ENCODE measurements around the gene ZNF678.
"Not testable (repeated sequence)": the region's sequence is repeated elsewhere in the genome, so short reads cannot be mapped to it uniquely, and the experiment has no call there.

Gene ZNF678

DNA sequence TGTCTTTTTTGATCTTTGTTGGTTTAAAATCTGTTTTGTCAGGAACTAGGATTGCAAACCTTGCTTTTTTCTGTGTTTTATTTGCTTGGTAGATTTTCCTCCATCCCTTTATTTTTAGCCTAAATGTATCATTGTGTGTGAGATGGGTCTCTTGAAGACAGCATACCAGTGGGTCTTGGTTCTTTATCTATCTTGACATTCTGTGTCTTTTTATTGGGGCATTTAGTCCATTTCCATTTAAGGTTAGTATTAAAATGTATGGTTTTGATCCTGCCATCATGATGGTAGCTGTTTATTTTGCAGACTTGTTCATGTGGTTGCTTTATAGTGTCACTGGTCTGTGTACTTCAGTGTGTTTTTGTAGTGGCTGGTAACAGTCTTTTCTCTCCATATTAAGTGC is 14.1 kb downstream of the ZNF678 start:
- no peak overlapping the region for H3K9ac ChIP-seq (ENCODE audit: low read depth, low read length)
- H3K4me3 ChIP-seq (ENCODE audit: low read length): no peak overlapping the region
- H3K36me3 ChIP-seq (ENCODE audit: insufficient read depth, low read length): no peaks in the 10 kb centered on the region
- H3K4me1 ChIP-seq (ENCODE audit: control insufficient read depth, insufficient read depth, low read length): no peaks in the 10 kb centered on the region
- no peaks in the 10 kb centered on the region for H3K27me3 ChIP-seq (ENCODE audit: control insufficient read depth, insufficient read depth, low read length)
- no peaks in the 10 kb centered on the region for H3K9me3 ChIP-seq (replicated peaks; ENCODE audit: low read length)
- no peak overlapping the region for H3K4me2 ChIP-seq (ENCODE audit: low read length)

DNA sequence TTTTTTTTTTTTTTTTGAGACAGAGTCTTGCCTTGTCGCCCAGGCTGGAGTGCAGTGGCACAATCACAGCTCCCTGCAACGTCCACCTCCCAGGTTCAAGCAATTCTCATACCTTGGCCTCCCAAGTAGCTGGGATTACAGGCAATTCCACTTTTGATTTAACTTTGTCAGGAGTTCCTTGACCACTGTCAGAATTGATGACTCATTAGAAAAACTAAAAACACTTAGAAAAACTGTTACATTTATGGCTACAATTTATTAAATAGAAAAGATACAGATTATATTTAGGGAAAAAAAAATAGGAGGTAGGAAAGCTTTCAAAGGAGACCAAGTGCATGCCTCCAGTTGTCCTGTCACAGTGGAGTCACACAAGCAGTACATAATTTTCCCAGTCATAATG is 20.0 kb downstream of the ZNF678 start:
- no peak overlapping the region for H3K4me2 ChIP-seq (ENCODE audit: low read length)
- H3K27me3 ChIP-seq (ENCODE audit: control insufficient read depth, insufficient read depth, low read length): no peaks in the 10 kb centered on the region
- no peaks in the 10 kb centered on the region for H3K4me1 ChIP-seq (ENCODE audit: control insufficient read depth, insufficient read depth, low read length)
- no peaks in the 10 kb centered on the region for H3K9me3 ChIP-seq (replicated peaks; ENCODE audit: low read length)
- no peak overlapping the region for H3K9ac ChIP-seq (ENCODE audit: low read depth, low read length)
- H3K36me3 ChIP-seq (ENCODE audit: insufficient read depth, low read length): peaks cover 5% of the 10 kb centered on the region
- H3K4me3 ChIP-seq (ENCODE audit: low read length): no peak overlapping the region

DNA sequence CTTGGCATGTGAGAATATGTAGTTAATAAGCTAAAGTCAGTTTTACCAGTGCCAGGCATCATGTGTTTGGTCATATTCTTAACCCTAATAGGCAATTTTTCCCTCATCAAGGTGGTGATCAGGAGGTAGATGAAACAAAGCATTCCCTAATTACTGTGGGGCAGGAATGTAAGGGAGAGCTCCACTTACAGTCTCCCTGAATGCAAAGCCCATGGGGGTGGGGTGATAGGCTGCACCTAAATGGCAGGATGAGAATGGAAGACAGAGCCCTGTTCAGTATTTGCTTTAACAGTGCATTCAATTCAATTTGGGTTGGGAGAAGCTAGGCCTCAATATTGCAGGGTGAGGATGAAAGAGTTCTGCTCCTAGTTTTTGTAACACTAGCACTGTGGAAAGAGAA is 23.4 kb downstream of the ZNF678 start:
- Histone ChIP-seq H3K4me1 (ENCODE audit: control insufficient read depth, insufficient read depth, low read length) (no peaks in the 10 kb centered on the region), H3K36me3 (ENCODE audit: insufficient read depth, low read length) (peaks cover 5% of the 10 kb centered on the region), H3K9me3 (replicated peaks; ENCODE audit: low read length) (no peaks in the 10 kb centered on the region), H3K9ac (ENCODE audit: low read depth, low read length) (no peak overlapping the region), H3K27me3 (ENCODE audit: control insufficient read depth, insufficient read depth, low read length) (no peaks in the 10 kb centered on the region), H3K4me3 (ENCODE audit: low read length) (no peak overlapping the region), H3K4me2 (ENCODE audit: low read length) (no peak overlapping the region)

DNA sequence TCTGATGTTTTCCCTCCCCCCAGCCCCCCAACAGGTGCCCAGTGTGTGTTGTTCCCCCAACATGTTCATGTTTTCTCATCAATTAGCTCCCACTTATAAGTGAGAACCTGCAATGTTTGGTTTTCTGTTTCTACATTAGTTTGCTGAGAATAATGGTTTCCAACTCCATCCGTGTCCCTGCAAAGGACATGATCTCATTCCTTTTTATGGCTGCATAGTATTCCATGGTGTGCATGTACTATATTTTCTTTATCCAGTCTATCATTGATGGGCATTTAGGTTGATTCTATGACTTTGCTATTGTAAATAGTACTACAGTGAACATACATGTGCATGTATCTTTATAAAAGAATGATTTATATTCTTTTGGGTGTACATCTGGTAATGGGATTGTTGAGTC is 24.6 kb downstream of the ZNF678 start:
- H3K9ac ChIP-seq (ENCODE audit: low read depth, low read length): no peak overlapping the region
- H3K9me3 ChIP-seq (replicated peaks; ENCODE audit: low read length): no peaks in the 10 kb centered on the region
- H3K4me3 ChIP-seq (ENCODE audit: low read length): no peak overlapping the region
- no peak overlapping the region for H3K4me2 ChIP-seq (ENCODE audit: low read length)
- no peaks in the 10 kb centered on the region for H3K4me1 ChIP-seq (ENCODE audit: control insufficient read depth, insufficient read depth, low read length)
- H3K27me3 ChIP-seq (ENCODE audit: control insufficient read depth, insufficient read depth, low read length): no peaks in the 10 kb centered on the region
- peaks cover 5% of the 10 kb centered on the region for H3K36me3 ChIP-seq (ENCODE audit: insufficient read depth, low read length)

DNA sequence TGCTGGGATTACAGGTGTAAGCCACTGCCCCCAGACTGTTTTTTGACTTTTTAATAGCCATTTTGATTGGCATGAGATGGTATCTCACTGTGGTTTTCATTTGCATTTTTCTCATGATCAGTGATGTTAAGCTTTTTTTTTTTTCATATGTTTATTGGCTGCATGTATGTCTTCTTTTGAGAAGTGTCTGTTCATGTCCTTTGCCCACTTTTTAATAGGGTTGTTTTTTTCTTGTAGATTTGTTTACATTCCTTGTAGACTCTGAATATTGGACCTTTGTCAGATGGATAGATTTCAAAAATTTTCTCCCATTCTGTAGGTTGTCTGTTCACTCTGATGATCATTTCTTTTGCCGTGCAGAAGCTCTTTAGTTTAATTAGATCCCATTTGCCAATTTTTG is 25.4 kb downstream of the ZNF678 start:
- not testable (repeated sequence) for H3K36me3 ChIP-seq (ENCODE audit: insufficient read depth, low read length); H3K4me1 ChIP-seq (ENCODE audit: control insufficient read depth, insufficient read depth, low read length); H3K4me2 ChIP-seq (ENCODE audit: low read length); H3K27me3 ChIP-seq (ENCODE audit: control insufficient read depth, insufficient read depth, low read length); H3K9ac ChIP-seq (ENCODE audit: low read depth, low read length); H3K9me3 ChIP-seq (replicated peaks; ENCODE audit: low read length); H3K4me3 ChIP-seq (ENCODE audit: low read length)

DNA sequence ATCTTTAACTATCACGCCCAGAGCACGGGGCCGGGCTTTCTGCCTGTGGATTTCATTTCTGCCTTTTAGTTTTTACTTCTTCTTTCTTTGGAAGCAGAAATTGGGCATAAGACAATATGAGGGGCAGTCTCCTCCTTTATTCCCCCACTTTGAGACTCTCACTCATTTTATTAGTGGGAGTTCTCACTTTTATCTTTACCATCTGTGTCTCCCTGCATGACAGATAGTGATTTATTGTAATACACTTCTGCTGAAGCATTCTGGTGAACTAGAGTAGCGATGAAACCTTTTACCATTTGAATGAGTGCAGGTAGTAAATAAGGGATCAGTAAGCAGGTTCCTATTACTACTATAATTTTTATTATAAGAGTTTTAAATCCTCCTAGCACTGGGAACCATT is 26.4 kb downstream of the ZNF678 start:
- H3K9ac ChIP-seq (ENCODE audit: low read depth, low read length); H3K4me1 ChIP-seq (ENCODE audit: control insufficient read depth, insufficient read depth, low read length); H3K9me3 ChIP-seq (replicated peaks; ENCODE audit: low read length); H3K4me3 ChIP-seq (ENCODE audit: low read length); H3K27me3 ChIP-seq (ENCODE audit: control insufficient read depth, insufficient read depth, low read length); H3K36me3 ChIP-seq (ENCODE audit: insufficient read depth, low read length); H3K4me2 ChIP-seq (ENCODE audit: low read length): not testable (repeated sequence)

DNA sequence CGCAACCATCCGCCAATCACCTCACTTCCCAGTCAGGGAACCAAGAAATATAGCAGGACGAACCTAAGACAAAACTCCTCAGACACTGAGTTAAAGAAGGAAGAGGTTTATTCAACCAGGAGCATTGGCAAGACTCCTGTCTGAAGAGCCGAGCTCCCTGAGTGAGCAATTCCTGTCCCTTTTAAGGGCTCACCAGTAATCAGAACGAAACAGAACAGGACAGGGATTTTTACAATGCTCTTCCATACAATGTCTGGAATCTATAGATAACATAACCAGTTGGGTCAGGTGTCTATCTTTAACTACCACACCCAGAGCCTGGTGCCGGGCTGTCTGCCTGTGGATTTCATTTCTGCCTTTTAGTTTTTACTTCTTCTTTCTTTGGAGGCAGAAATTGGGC is 32.9 kb downstream of the ZNF678 start:
- not testable (repeated sequence) for H3K9me3 ChIP-seq (replicated peaks; ENCODE audit: low read length); H3K4me3 ChIP-seq (ENCODE audit: low read length); H3K4me2 ChIP-seq (ENCODE audit: low read length); H3K4me1 ChIP-seq (ENCODE audit: control insufficient read depth, insufficient read depth, low read length); H3K27me3 ChIP-seq (ENCODE audit: control insufficient read depth, insufficient read depth, low read length); H3K9ac ChIP-seq (ENCODE audit: low read depth, low read length); H3K36me3 ChIP-seq (ENCODE audit: insufficient read depth, low read length)

DNA sequence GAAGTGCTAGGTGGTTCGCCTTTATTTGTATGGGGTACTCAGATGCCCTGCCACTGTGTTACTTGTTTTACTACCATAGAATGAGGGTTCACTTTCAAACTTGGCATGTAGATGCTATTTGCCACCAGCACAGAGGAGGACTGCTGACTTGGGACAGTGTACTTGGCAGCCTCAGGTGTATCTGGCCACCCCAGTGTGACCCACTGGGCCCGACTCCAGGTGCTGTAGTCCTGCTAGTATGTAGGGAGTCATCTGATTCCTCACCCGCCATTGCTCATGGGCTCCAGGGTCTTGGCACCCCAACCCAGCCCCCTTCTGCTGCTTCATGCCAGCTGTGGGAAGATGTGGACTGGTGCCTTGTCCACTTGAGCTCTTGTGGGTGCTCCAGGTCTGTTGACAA is 40.0 kb downstream of the ZNF678 start:
- Histone ChIP-seq H3K4me2 (ENCODE audit: low read length) (no peak overlapping the region), H3K4me1 (ENCODE audit: control insufficient read depth, insufficient read depth, low read length) (no peaks in the 10 kb centered on the region), H3K4me3 (ENCODE audit: low read length) (no peak overlapping the region), H3K9me3 (replicated peaks; ENCODE audit: low read length) (peaks cover 4% of the 10 kb centered on the region), H3K9ac (ENCODE audit: low read depth, low read length) (no peak overlapping the region), H3K27me3 (ENCODE audit: control insufficient read depth, insufficient read depth, low read length) (no peaks in the 10 kb centered on the region), H3K36me3 (ENCODE audit: insufficient read depth, low read length) (peaks cover 2% of the 10 kb centered on the region)

DNA sequence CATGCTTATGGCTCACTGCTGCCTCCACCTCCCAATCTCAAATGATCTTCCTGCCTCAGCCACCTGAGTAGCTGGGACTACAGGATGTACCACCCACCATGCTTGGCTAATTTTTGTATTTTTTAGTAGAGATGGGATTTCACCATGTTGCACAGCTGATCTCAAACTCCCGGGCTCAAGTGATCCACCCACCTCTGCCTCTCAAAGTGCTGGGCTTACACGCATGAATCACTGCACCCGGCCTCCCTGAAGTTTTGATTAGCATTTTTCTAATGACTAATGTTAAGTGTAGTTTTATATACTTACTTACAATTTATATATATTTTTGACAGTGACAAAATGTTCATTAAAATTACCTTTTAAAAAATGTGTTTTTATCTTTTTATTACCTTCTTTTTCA is 41.1 kb downstream of the ZNF678 start:
- no peak overlapping the region for H3K4me2 ChIP-seq (ENCODE audit: low read length)
- H3K4me3 ChIP-seq (ENCODE audit: low read length): no peak overlapping the region
- H3K36me3 ChIP-seq (ENCODE audit: insufficient read depth, low read length): peaks cover 2% of the 10 kb centered on the region
- peaks cover 4% of the 10 kb centered on the region for H3K9me3 ChIP-seq (replicated peaks; ENCODE audit: low read length)
- no peak overlapping the region for H3K9ac ChIP-seq (ENCODE audit: low read depth, low read length)
- no peaks in the 10 kb centered on the region for H3K4me1 ChIP-seq (ENCODE audit: control insufficient read depth, insufficient read depth, low read length)
- H3K27me3 ChIP-seq (ENCODE audit: control insufficient read depth, insufficient read depth, low read length): no peaks in the 10 kb centered on the region

DNA sequence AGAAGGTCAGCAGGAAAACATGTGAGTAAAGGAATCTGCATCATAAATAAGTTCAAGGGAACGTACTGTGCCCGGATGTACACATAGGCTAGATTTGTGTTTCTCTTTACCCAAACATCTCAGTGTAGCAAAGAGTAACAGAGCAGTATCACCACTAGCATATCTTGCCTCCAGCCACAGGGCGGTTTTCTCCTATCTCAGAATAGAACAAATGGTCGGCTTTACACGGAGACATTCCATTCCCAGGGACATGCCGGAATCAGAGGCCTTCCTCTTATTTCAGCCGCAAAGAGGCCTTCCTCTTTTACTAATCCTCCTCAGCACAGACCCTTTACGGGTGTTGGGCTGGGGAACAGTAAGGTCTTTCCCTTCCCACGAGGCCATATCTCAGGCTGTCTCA is 42.9 kb downstream of the ZNF678 start:
- not testable (repeated sequence) for H3K4me2 ChIP-seq (ENCODE audit: low read length); H3K27me3 ChIP-seq (ENCODE audit: control insufficient read depth, insufficient read depth, low read length); H3K9ac ChIP-seq (ENCODE audit: low read depth, low read length); H3K36me3 ChIP-seq (ENCODE audit: insufficient read depth, low read length); H3K4me3 ChIP-seq (ENCODE audit: low read length); H3K4me1 ChIP-seq (ENCODE audit: control insufficient read depth, insufficient read depth, low read length); H3K9me3 ChIP-seq (replicated peaks; ENCODE audit: low read length)

DNA sequence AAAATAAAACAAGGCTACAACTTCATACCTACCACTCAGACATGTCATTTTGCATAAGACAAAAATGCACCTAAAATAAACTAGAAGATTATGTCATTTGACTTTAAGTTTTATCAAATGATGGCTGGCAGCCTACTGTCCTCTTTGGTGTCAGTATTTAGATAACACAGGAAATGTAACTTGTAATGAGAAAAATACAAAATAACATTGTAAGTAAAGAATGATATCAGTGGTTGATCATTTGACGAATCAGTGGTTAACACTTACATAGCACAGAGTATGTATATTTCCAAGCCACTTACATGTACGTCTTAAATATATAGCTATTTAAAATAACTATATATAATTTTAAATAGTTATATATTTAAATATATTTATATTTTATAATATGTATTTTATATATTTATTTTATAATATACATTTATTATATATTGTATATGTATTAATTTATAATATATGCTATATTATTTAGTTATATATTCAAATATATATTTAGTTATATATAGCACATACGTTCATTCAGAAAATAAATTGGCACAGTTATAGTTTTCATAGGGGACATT is 44.1 kb downstream of the ZNF678 start:
- Histone ChIP-seq H3K4me1 (ENCODE audit: control insufficient read depth, insufficient read depth, low read length) (no peaks in the 10 kb centered on the region), H3K9me3 (replicated peaks; ENCODE audit: low read length) (no peaks in the 10 kb centered on the region)

DNA sequence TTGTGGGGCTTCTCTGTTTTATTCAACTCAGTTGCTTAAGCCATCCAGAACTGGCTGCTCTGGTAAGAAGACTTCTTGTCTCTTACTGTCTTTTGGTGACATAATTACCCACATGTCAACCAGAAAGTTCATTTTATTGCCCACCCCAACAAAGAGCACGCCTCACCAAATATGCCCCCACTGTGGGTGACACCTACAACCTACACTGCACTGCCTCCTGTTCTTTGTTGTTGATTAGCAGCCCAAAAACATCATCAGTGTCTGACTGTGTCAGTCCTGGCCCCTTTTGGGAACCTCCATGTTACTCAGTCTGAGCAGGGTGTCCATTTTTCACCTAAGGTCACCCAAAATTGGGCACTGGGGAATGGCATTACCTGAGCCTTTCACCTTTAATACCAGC is 49.3 kb downstream of the ZNF678 start:
- no peaks in the 10 kb centered on the region for H3K4me1 ChIP-seq (ENCODE audit: control insufficient read depth, insufficient read depth, low read length)
- H3K9me3 ChIP-seq (replicated peaks; ENCODE audit: low read length): peaks cover 3% of the 10 kb centered on the region
- no peaks in the 10 kb centered on the region for H3K36me3 ChIP-seq (ENCODE audit: insufficient read depth, low read length)
- no peak overlapping the region for H3K4me3 ChIP-seq (ENCODE audit: low read length)
- H3K27me3 ChIP-seq (ENCODE audit: control insufficient read depth, insufficient read depth, low read length): no peaks in the 10 kb centered on the region
- H3K9ac ChIP-seq (ENCODE audit: low read depth, low read length): no peak overlapping the region
- no peak overlapping the region for H3K4me2 ChIP-seq (ENCODE audit: low read length)

More for the DNA sequence above, 44.1 kb downstream of the ZNF678 start:
- no peaks in the 10 kb centered on the region for H3K36me3 ChIP-seq (ENCODE audit: insufficient read depth, low read length)
- no peak overlapping the region for H3K9ac ChIP-seq (ENCODE audit: low read depth, low read length)
- H3K4me2 ChIP-seq (ENCODE audit: low read length): no peak overlapping the region
- H3K27me3 ChIP-seq (ENCODE audit: control insufficient read depth, insufficient read depth, low read length): no peaks in the 10 kb centered on the region
- no peak overlapping the region for H3K4me3 ChIP-seq (ENCODE audit: low read length)

Data from skeletal muscle satellite cell (primary cell).